CD4-positive, alpha-beta T cell treated with Interleukin-1 beta for 1 hour (primary cell): ENCODE measurements around the gene DHH.

Experiments
- DNase-seq, 2 donors: peaks; one replicate each; pipeline ENCODE4 v3.0.0-alpha.2; 2020 to 2022

The DHH gene

DNA sequence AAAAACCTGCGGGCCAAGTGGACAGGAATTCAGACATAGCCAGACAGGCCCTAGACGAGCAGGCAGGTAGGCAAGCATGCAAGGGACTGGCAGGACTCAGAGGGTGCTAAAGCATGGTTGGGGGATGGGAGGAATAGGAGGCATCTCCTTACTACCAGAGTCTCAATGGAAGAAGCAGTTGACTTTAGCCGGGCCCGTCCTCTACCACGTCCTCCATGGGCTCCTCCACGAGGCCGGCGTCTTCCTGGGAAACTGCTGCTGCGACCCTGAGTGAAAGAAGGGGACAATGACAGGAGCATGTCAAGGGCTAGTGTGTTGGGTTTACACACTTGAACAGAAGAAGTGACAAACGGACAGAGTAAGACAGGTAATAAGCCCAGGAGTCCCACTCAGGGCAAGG is 45.6 kb downstream of the DHH start:
- DNase-seq: no peak

DNA sequence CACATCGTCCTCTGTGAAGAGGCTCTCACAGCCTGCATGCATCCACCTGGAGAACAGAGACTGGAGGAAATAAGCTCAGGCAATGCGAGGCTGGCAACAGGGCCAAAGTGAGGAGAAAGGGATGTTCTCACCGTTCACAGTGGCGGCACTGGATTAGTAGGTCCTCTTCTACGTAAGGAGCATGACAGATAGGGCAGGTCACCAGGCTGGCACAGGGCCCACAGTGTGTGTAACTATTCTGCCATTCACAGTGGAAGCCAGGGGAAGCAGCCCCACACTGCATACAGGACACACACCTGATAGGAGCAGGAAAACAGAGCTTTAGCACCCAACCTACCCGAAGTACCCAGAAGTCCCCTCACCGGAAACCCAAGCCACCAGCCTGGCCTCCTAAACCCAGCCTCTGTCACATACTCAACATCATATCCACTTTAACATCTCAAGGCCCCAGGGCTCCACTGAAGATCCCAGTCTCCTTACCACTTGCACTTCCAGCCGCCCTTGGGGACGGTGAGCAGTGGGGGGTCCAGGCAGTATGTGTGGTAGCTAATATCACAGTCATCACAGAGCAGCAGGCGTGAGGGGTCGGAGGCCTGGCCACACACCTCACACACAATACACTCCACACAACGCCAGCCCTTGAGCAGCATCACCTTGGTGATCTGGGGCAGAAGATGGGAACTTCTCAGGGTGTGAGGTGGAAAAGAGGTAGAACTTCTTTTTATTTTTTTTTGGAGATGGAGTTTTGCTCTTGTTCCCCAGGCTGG is 48.3 kb downstream of the DHH start:
- DNase-seq: no peak

DNA sequence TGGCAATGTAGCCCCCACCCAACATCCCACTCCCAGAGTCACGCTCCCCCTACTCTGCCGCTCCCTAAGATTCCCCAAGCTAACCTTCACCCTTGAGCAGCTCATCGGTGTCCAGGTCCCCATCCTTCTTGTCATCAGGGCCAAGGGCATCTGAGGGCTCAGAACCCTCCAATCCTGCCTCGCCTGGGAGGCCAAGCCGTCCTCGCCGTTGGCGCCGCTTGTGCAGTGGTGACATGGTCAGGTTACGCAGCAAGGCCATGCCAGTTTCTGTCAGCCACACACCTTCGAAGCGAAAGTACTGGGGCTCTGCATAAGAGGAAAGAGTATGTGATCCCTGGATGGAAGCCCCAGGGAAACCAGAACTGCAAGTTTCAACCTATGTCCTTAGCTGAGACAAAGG is 49.9 kb downstream of the DHH start:
- no peak for DNase-seq

GRCh38 chr12:49043856-49044258 is 50.7 kb downstream of the DHH start:
- DNase-seq: peak; percentile 80 to 84

DNA sequence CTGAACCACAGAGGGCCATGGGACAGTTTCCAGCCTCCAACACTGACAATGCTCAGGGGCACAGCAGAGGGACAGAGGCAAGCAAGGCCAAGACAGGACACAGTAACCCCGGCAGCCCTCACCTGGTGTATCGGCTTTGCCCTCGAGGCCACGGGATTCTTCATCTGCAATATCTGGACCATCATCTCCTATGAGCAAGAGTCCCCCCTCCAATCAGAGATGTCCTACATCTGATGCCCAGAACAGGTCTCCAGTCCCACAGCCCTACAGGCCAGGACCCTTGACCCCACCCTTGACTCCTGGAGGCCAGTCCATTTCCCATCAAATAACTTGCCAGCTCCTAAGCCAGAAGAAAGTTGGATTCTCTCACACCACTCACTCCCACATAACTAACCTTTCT is 51.4 kb downstream of the DHH start:
- no peak for DNase-seq

- no peak for DNase-seq
Measured at GRCh38 chr12:49041881-49042484, 52.6 kb downstream of the DHH start.

- no peak for DNase-seq
Measured at GRCh38 chr12:49041036-49041880, 53.3 kb downstream of the DHH start.

DNA sequence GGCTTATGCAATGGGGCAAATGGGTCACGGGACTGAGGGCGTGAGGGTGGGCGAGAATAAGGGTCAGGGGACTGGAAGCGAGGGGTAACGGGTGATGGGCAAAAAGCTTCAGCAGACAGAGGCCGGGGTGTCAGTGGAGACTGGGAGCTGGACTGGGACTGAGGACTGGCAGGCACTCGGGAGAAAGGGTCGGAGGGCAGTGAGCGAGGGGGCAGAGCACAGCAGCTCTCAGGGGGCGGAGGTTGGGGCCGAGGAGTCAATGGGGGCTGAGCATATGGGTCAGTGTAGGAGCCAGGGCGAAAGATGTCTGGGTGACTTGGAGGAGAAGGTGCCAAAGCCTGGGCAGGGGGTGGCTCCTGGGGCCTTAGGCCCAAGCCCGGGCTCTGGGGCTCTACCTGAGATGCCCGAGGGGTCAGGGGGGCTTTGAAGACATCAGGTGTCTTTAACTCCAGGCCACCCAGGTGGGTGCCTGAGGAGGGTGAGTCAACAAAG is 54.2 kb downstream of the DHH start:
- no peak for DNase-seq

DNA sequence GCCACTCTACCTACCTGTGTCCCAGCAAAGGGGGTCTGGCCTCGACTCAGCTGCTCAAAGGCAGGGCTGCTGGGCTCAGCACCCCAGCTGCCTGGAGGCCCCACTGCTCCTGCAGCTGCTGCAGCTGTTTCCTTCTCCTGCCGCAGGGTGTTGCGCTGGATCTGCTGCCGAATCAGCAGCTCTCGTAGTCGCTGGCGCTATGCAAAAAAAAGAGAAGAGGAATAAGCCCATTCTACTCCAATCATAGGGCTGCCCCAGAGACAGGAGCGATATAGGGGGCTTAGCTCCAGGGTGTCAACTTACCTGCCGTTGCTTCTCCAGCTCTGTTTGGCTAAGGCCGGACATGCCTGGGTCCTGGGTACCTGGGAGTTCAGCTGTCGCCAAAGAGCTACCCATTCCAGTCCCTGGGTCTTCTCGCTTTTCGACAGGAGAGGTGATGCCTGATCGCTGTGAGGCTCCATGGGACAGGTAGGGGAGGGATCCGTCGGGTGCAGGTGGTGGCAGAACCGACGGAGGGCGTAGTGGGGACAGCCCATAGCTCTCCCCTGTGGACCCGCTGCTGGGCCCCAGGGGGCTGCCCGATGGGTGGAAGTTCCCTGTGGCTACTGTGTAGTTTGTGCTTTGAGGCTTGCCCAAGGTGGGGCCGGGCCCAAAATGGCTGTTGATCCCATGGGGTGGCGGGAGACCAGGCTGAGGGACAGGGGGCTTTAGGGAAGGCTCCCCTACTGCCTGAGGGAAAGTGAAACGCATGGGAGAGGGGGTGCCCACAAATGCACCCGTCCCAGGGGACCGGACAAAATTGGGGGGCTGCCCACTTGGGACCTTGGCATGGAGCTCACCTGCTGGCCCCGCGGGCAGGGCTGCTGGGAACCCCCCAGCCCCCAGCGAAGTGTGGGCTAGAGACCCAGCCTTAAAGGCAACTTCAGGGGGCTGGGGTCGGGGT is 54.9 kb downstream of the DHH start:
- DNase-seq: no peak

GRCh38 chr12:49038291-49038955 is 56.2 kb downstream of the DHH start:
- DNase-seq: no peak

DNA sequence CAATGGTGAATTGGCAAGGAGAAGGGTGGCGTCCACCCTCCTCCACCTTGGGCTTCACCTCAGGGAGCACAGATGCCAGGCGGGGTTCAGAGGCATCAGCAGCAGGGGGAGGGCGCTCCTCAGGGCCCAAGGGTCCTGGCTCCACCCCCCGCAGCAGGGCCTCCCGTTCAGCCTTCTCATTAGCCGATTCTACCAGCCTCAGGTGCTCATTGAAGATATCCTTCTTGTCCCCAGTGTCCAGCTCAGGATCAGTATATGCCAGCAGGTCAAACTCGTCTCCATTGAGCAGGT is 56.7 kb downstream of the DHH start:
- no peak for DNase-seq

- DNase-seq: no peak
Measured at GRCh38 chr12:49037111-49037946, 57.3 kb downstream of the DHH start.
